HEK293 (cell line): ENCODE measurements around the gene RNF217.

Experiments
- SP2 ChIP-seq: fragments of 450-650 bp; formaldehyde crosslinking; IDR thresholded peaks from 2 replicates; pipeline ENCODE4 v1.5.1; 2016; ENCODE audit warnings: missing biosample characterization, missing genetic modification characterization
- TCF7L2 ChIP-seq: IDR thresholded peaks from 2 replicates; pipeline ENCODE4 v1.6.1; 2011; ENCODE audit warnings: low read depth, mild to moderate bottlenecking, inconsistent platforms, low read length, moderate library complexity, borderline replicate concordance
- ZNF549 ChIP-seq: fragments of 450-650 bp; IDR thresholded peaks from 2 replicates; pipeline ENCODE4 v1.5.1; 2018; ENCODE audit warnings: missing biosample characterization, missing genetic modification characterization, mild to moderate bottlenecking, inconsistent platforms, moderate library complexity
- ZNF654 ChIP-seq: fragments of 450-650 bp; formaldehyde crosslinking; IDR thresholded peaks from 2 replicates; pipeline ENCODE4 v1.5.1; 2016; ENCODE audit warnings: low read depth, missing biosample characterization, missing genetic modification characterization
- TF ChIP-seq, protein P1 (sequence below): fragments of 450-650 bp; formaldehyde crosslinking; IDR thresholded peaks from 2 replicates; pipeline ENCODE4 v1.5.1; 2016; ENCODE audit warnings: missing biosample characterization, missing genetic modification characterization

DNA sequence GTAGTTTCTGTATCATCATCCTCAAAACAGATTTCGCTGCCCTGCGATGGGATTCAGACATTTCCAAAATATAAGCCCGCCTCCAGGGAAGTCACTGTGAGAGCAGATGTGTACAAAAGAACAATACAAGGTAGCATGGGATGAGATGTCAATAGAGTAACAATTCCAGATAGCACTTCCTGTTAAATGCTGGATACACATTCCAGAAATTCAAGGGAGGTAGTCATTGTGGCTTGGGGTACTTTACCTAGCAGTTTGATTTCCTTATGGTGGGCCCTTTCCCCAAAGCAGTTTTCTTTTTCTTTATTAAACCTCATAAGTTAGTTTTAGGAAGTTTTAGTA lies 2.5 kb downstream of the RNF217 start:
- TF ChIP-seq ZNF654 (tag by site-specific recombination): no peak
- no peak for TF ChIP-seq TCF7L2
- TF ChIP-seq, protein P1, sequence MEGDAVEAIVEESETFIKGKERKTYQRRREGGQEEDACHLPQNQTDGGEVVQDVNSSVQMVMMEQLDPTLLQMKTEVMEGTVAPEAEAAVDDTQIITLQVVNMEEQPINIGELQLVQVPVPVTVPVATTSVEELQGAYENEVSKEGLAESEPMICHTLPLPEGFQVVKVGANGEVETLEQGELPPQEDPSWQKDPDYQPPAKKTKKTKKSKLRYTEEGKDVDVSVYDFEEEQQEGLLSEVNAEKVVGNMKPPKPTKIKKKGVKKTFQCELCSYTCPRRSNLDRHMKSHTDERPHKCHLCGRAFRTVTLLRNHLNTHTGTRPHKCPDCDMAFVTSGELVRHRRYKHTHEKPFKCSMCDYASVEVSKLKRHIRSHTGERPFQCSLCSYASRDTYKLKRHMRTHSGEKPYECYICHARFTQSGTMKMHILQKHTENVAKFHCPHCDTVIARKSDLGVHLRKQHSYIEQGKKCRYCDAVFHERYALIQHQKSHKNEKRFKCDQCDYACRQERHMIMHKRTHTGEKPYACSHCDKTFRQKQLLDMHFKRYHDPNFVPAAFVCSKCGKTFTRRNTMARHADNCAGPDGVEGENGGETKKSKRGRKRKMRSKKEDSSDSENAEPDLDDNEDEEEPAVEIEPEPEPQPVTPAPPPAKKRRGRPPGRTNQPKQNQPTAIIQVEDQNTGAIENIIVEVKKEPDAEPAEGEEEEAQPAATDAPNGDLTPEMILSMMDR: no peak
- TF ChIP-seq ZNF549 (tag by site-specific recombination): no peak
- no peak for TF ChIP-seq SP2 (tag by site-specific recombination)
